ENCODE data around the gene HSPG2. TPM values are rescaled to one million over a fixed set of nuclear protein-coding genes. Genes with fewer than 3 reads are reported as not detected.
"Not testable (repeated sequence)": the region's sequence is repeated elsewhere in the genome, so short reads cannot be mapped to it uniquely, and the experiment has no call there.

HSPG2 gene
- total RNA-seq, 1 experiment from 2014 or later = 35.1 TPM

- Histone ChIP-seq H3K4me3 (ENCODE audit: low read length) (no peak overlapping the region), H3K4me2 (ENCODE audit: low read length) (no peak overlapping the region), H3K27me3 (ENCODE audit: low read length) (no peaks in the 10 kb centered on the region), H3K79me2 (ENCODE audit: low read length) (no peaks in the 10 kb centered on the region), H3K27ac (ENCODE audit: low read length) (no peak overlapping the region), H3K4me1 (ENCODE audit: insufficient read depth, low read length) (no peaks in the 10 kb centered on the region), H2AFZ (ENCODE audit: low read length) (no peak overlapping the region), H3K36me3 (ENCODE audit: low read depth, low read length) (no peaks in the 10 kb centered on the region; the same call in 1 of the 2 replicates), H3F3A (ENCODE audit: low read length, unreplicated experiment) (no peaks in the 10 kb centered on the region), H3K9me3 (ENCODE audit: low read length) (no peaks in the 10 kb centered on the region), H4K20me1 (ENCODE audit: low read length) (no peaks in the 10 kb centered on the region), H3K9me2 (replicated peaks; ENCODE audit: low read length) (no peaks in the 10 kb centered on the region), H3K9ac (ENCODE audit: low read length) (no peak overlapping the region)
- POLR2A ChIA-PET (ENCODE audit: unreplicated experiment) = no interaction called here
- TF ChIP-seq EZH2phosphoT487 (IDR thresholded peaks at IDR 0.05; ENCODE audit: borderline replicate concordance, low read length) (no peak), CTCF (conservative IDR thresholded peaks at IDR 0.05; ENCODE audit: low read depth, low read length) (no peak), EZH2 (IDR thresholded peaks at IDR 0.05; ENCODE audit: low read length, unreplicated experiment) (no peak)
- no TSS peak for BruUV-seq (replicated peaks)
- ATAC-seq (no peak), DNase-seq (no peak)
- CTCF ChIA-PET = no interaction called here
- intact Hi-C loops (cut with micrococcal nuclease) = no loop called here
Observed at GRCh38 chr1:21828075-21828474, 109.0 kb downstream of the HSPG2 start.

- no peak for DNase-seq
- Histone ChIP-seq H3K4me1 (ENCODE audit: insufficient read depth, low read length) (no peaks in the 10 kb centered on the region), H3K27ac (ENCODE audit: low read length) (no peak overlapping the region), H3K4me2 (ENCODE audit: low read length) (no peak overlapping the region), H3K4me3 (ENCODE audit: low read length) (no peak overlapping the region), H3K27me3 (ENCODE audit: low read length) (no peaks in the 10 kb centered on the region), H2AFZ (ENCODE audit: low read length) (no peak overlapping the region), H3K79me2 (ENCODE audit: low read length) (no peaks in the 10 kb centered on the region), H4K20me1 (ENCODE audit: low read length) (no peaks in the 10 kb centered on the region), H3K9ac (ENCODE audit: low read length) (no peak overlapping the region), H3K36me3 (ENCODE audit: low read depth, low read length) (no peaks in the 10 kb centered on the region; the same call in 1 of the 2 replicates), H3F3A (ENCODE audit: low read length, unreplicated experiment) (no peaks in the 10 kb centered on the region), H3K9me3 (ENCODE audit: low read length) (no peaks in the 10 kb centered on the region), H3K9me2 (replicated peaks; ENCODE audit: low read length) (no peaks in the 10 kb centered on the region)
- ATAC-seq = no peak
- POLR2A ChIA-PET (ENCODE audit: unreplicated experiment) = no interaction called here
- CTCF ChIA-PET = no interaction called here
- no peak for TF ChIP-seq EZH2 (IDR thresholded peaks at IDR 0.05; ENCODE audit: low read length, unreplicated experiment)
- no peak for TF ChIP-seq EZH2phosphoT487 (IDR thresholded peaks at IDR 0.05; ENCODE audit: borderline replicate concordance, low read length)
- no peak for TF ChIP-seq CTCF (conservative IDR thresholded peaks at IDR 0.05; ENCODE audit: low read depth, low read length)
- intact Hi-C loops (cut with micrococcal nuclease) = no loop called here
- BruUV-seq (replicated peaks) = no TSS peak
Observed at GRCh38 chr1:21827141-21827679, 109.9 kb downstream of the HSPG2 start.

DNA sequence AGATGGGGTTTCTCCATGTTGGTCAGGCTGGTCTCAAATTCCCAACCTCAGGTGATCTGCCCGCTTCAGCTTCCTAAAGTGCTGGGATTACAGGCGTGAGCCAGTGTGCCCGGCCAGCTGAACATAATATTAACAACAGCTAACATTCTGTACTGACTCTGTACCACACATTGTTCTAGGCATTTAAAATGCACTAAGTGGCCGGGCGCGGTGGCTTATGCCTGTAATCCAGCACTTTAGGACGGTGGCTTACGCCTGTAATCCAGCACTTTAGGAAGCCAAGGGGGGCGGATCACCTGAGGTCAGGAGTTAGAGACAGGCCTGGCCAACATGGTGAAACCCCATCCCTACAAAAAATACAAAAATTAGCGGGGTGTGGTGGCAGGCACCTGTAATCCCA lies 110.4 kb downstream of the HSPG2 start:
- H3K79me2 ChIP-seq (ENCODE audit: low read length); POLR2A ChIA-PET (ENCODE audit: unreplicated experiment); H3K9me2 ChIP-seq (replicated peaks; ENCODE audit: low read length); DNase-seq; H3K4me1 ChIP-seq (ENCODE audit: insufficient read depth, low read length); intact Hi-C loops (cut with micrococcal nuclease); H2AFZ ChIP-seq (ENCODE audit: low read length); H4K20me1 ChIP-seq (ENCODE audit: low read length); H3K4me3 ChIP-seq (ENCODE audit: low read length); CTCF ChIA-PET; H3K4me2 ChIP-seq (ENCODE audit: low read length); BruUV-seq (replicated peaks); ATAC-seq; H3K9ac ChIP-seq (ENCODE audit: low read length); H3K36me3 ChIP-seq (ENCODE audit: low read depth, low read length); H3K9me3 ChIP-seq (ENCODE audit: low read length); H3K27me3 ChIP-seq (ENCODE audit: low read length); H3F3A ChIP-seq (ENCODE audit: low read length, unreplicated experiment); H3K27ac ChIP-seq (ENCODE audit: low read length): not testable (repeated sequence)

Measured in PC-3 (cell line).